ENCODE results near the gene TMEM229B.
A peak's percentile ranks its signal among the peaks of the same experiment; 100 is the strongest.

TMEM229B gene

GRCh38 chr14:67485501-67486095 is 2.9 kb downstream of the TMEM229B start:
- no peak for DNase-seq (ENCODE audit: low spot score)

GRCh38 chr14:67483579-67484285 is 4.8 kb downstream of the TMEM229B start:
- no peak for DNase-seq (ENCODE audit: low spot score)

- DNase-seq (ENCODE audit: low spot score) = no peak
These were observed 6.0 kb downstream of the TMEM229B start for GRCh38 chr14:67482231-67483164.

GRCh38 chr14:67480011-67480410 is 8.5 kb downstream of the TMEM229B start:
- peak; percentile 7 for DNase-seq (ENCODE audit: low spot score)

GRCh38 chr14:67478800-67479084 is 9.8 kb downstream of the TMEM229B start:
- DNase-seq (ENCODE audit: low spot score) = no peak

- DNase-seq (ENCODE audit: low spot score) = no peak
These were observed 10.4 kb downstream of the TMEM229B start for GRCh38 chr14:67477926-67478799.

- no peak for DNase-seq (ENCODE audit: low spot score)
These were observed 14.2 kb downstream of the TMEM229B start for GRCh38 chr14:67474366-67474765.

- no peak for DNase-seq (ENCODE audit: low spot score)
These were observed 15.0 kb downstream of the TMEM229B start for GRCh38 chr14:67473290-67474082.

GRCh38 chr14:67472726-67473125 is 15.8 kb downstream of the TMEM229B start:
- no peak for DNase-seq (ENCODE audit: low spot score)

GRCh38 chr14:67469954-67470353 is 18.6 kb downstream of the TMEM229B start:
- DNase-seq (ENCODE audit: low spot score) = no peak

GRCh38 chr14:67468378-67468730 is 20.2 kb downstream of the TMEM229B start:
- no peak for DNase-seq (ENCODE audit: low spot score)

GRCh38 chr14:67467134-67467533 is 21.4 kb downstream of the TMEM229B start:
- no peak for DNase-seq (ENCODE audit: low spot score)

- DNase-seq (ENCODE audit: low spot score) = no peak
These were observed 23.6 kb downstream of the TMEM229B start for GRCh38 chr14:67464879-67465278.

- DNase-seq (ENCODE audit: low spot score) = no peak
These were observed 24.1 kb downstream of the TMEM229B start for GRCh38 chr14:67464377-67464776.

GRCh38 chr14:67463900-67464299 is 24.6 kb downstream of the TMEM229B start:
- DNase-seq (ENCODE audit: low spot score) = no peak

- DNase-seq (ENCODE audit: low spot score) = no peak
These were observed 26.5 kb downstream of the TMEM229B start for GRCh38 chr14:67461996-67462395.

- no peak for DNase-seq (ENCODE audit: low spot score)
These were observed 27.1 kb downstream of the TMEM229B start for GRCh38 chr14:67461341-67461985.

GRCh38 chr14:67459336-67459735 is 29.2 kb downstream of the TMEM229B start:
- DNase-seq (ENCODE audit: low spot score) = no peak

GRCh38 chr14:67457782-67458181 is 30.7 kb downstream of the TMEM229B start:
- DNase-seq (ENCODE audit: low spot score) = no peak

- no peak for DNase-seq (ENCODE audit: low spot score)
These were observed 31.8 kb downstream of the TMEM229B start for GRCh38 chr14:67456732-67457131.
